Measurements from ENCODE around the gene SNAI1.

The SNAI1 gene

DNA sequence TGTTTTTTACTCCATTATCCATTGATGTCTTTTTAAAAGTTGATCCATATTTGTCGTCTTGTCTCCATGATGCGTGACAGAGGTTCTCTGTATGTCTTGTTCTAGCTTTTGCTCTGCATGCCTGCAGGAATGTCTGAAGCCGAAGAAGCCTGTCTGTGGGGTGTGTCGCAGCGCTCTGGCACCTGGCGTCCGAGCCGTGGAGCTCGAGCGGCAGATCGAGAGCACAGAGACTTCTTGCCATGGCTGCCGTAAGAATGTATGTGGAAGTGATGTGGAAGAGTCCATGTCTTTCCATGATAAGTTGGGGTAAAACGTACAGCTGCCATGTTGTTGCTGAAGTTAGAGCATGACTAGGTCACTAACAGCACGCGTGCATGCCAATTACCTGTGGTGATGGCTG lies 41.3 kb upstream of the SNAI1 start:
- DNase-seq (ENCODE audit: low spot score) = no peak
- TF ChIP-seq, protein P1, sequence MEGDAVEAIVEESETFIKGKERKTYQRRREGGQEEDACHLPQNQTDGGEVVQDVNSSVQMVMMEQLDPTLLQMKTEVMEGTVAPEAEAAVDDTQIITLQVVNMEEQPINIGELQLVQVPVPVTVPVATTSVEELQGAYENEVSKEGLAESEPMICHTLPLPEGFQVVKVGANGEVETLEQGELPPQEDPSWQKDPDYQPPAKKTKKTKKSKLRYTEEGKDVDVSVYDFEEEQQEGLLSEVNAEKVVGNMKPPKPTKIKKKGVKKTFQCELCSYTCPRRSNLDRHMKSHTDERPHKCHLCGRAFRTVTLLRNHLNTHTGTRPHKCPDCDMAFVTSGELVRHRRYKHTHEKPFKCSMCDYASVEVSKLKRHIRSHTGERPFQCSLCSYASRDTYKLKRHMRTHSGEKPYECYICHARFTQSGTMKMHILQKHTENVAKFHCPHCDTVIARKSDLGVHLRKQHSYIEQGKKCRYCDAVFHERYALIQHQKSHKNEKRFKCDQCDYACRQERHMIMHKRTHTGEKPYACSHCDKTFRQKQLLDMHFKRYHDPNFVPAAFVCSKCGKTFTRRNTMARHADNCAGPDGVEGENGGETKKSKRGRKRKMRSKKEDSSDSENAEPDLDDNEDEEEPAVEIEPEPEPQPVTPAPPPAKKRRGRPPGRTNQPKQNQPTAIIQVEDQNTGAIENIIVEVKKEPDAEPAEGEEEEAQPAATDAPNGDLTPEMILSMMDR (IDR thresholded peaks at IDR 0.05; ENCODE audit: borderline replicate concordance, control extremely low read depth, extremely low read depth, insufficient read depth, missing control alignments) = no peak
- in situ Hi-C loops (cut with MboI; ENCODE audit: low sequenced_read_pairs, unreplicated experiment) = no loop called here

- in situ Hi-C loops (cut with MboI; ENCODE audit: low sequenced_read_pairs, unreplicated experiment) = no loop called here
- TF ChIP-seq, protein P1 (IDR thresholded peaks at IDR 0.05; ENCODE audit: borderline replicate concordance, control extremely low read depth, extremely low read depth, insufficient read depth, missing control alignments) = no peak
- no peak for DNase-seq (ENCODE audit: low spot score)
Measured at GRCh38 chr20:49942303-49942702, 40.5 kb upstream of the SNAI1 start.

- DNase-seq (ENCODE audit: low spot score) = no peak
- TF ChIP-seq, protein P1 (IDR thresholded peaks at IDR 0.05; ENCODE audit: borderline replicate concordance, control extremely low read depth, extremely low read depth, insufficient read depth, missing control alignments) = no peak
- in situ Hi-C loops (cut with MboI; ENCODE audit: low sequenced_read_pairs, unreplicated experiment) = no loop called here
Measured at GRCh38 chr20:49942942-49943341, 39.8 kb upstream of the SNAI1 start.

DNA sequence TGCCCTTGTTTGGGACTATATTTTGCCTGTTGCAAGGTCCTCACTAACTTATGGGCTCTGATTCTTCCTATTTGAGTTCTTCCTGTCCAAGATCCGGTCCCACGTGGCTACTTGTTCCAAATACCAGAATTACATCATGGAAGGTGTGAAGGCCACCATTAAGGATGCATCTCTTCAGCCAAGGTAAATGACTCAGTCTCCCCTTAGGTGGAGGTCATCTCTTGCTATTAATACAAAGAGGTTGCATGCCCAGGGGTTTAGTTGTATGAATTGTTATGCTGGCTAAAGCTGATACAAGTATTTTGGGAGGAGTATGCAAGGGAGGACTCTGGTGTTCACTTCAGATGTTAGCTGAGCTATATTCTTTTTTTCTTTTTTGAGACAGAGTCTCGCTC lies 37.5 kb upstream of the SNAI1 start:
- in situ Hi-C loops (cut with MboI; ENCODE audit: low sequenced_read_pairs, unreplicated experiment) = no loop called here
- TF ChIP-seq, protein P1 (IDR thresholded peaks at IDR 0.05; ENCODE audit: borderline replicate concordance, control extremely low read depth, extremely low read depth, insufficient read depth, missing control alignments) = no peak
- DNase-seq (ENCODE audit: low spot score) = no peak

- DNase-seq (ENCODE audit: low spot score) = no peak
- TF ChIP-seq, protein P1 (IDR thresholded peaks at IDR 0.05; ENCODE audit: borderline replicate concordance, control extremely low read depth, extremely low read depth, insufficient read depth, missing control alignments) = no peak
- in situ Hi-C loops (cut with MboI; ENCODE audit: low sequenced_read_pairs, unreplicated experiment) = no loop called here
Measured at GRCh38 chr20:49945701-49946477, 36.9 kb upstream of the SNAI1 start.

- DNase-seq (ENCODE audit: low spot score) = no peak
- TF ChIP-seq, protein P1 (IDR thresholded peaks at IDR 0.05; ENCODE audit: borderline replicate concordance, control extremely low read depth, extremely low read depth, insufficient read depth, missing control alignments) = no peak
- in situ Hi-C loops (cut with MboI; ENCODE audit: low sequenced_read_pairs, unreplicated experiment) = no loop called here
Measured at GRCh38 chr20:49948178-49948577, 34.6 kb upstream of the SNAI1 start.

Data from GM13976 (cell line).